ENCODE measurements around the gene DUSP15.
"Not testable (repeated sequence)": the region's sequence is repeated elsewhere in the genome, so short reads cannot be mapped to it uniquely, and the experiment has no call there.

Gene DUSP15

GRCh38 chr20:31821427-31821826, 48.9 kb downstream of the DUSP15 start:
- H3K4me3 ChIP-seq (ENCODE audit: low read depth in 1 of 2, low read length in 2 of 2) = no peak overlapping the region
- peaks cover 3 to 4% of the 10 kb centered on the region in 2 donors for H3K4me1 ChIP-seq (ENCODE audit: control insufficient read depth in 1 of 2, insufficient read depth in 2 of 2, low read length in 2 of 2)
- no peaks in the 10 kb centered on the region for H3K36me3 ChIP-seq (ENCODE audit: control insufficient read depth in 1 of 2, insufficient read depth in 2 of 2, low read length in 2 of 2)
- no peaks in the 10 kb centered on the region for H3K9me3 ChIP-seq (ENCODE audit: control insufficient read depth in 1 of 2, low read length in 2 of 2)
- H3K27ac ChIP-seq (ENCODE audit: low read depth, low read length) = no peak overlapping the region
- H3K9ac ChIP-seq (ENCODE audit: low read depth in 1 of 2, low read length in 2 of 2) = no peak overlapping the region
- H3K27me3 ChIP-seq (ENCODE audit: control insufficient read depth in 1 of 2, insufficient read depth in 2 of 2, low read length in 2 of 2) = no peaks in the 10 kb centered on the region

- H3K4me1 ChIP-seq (ENCODE audit: control insufficient read depth in 1 of 2, insufficient read depth in 2 of 2, low read length in 2 of 2) = peaks cover 3 to 4% of the 10 kb centered on the region in 2 donors
- no peaks in the 10 kb centered on the region for H3K9me3 ChIP-seq (ENCODE audit: control insufficient read depth in 1 of 2, low read length in 2 of 2)
Measured at GRCh38 chr20:31820228-31820627, 50.1 kb downstream of the DUSP15 start.

GRCh38 chr20:31819083-31819784, 51.1 kb downstream of the DUSP15 start, which contains the start of gene MYLK2:
Gene MYLK2, plus strand, starts transcription at chr20:31819356. Its CDS starts 225 bp downstream, at chr20:31819581.
- no peaks in the 10 kb centered on the region for H3K9me3 ChIP-seq (ENCODE audit: control insufficient read depth in 1 of 2, low read length in 2 of 2)
- H3K27me3 ChIP-seq (ENCODE audit: control insufficient read depth in 1 of 2, insufficient read depth in 2 of 2, low read length in 2 of 2) = no peaks in the 10 kb centered on the region
- no peak within 1 kb of the TSS for H3K27ac ChIP-seq (ENCODE audit: low read depth, low read length)
- H3K36me3 ChIP-seq (ENCODE audit: control insufficient read depth in 1 of 2, insufficient read depth in 2 of 2, low read length in 2 of 2) = no peaks in the 10 kb centered on the region
- H3K9ac ChIP-seq (ENCODE audit: low read depth in 1 of 2, low read length in 2 of 2) = no peak within 1 kb of the TSS
- H3K4me1 ChIP-seq (ENCODE audit: control insufficient read depth in 1 of 2, insufficient read depth in 2 of 2, low read length in 2 of 2) = peaks cover 3 to 4% of the 10 kb centered on the region in 2 donors
- no peak within 1 kb of the TSS for H3K4me3 ChIP-seq (ENCODE audit: low read depth in 1 of 2, low read length in 2 of 2)

More at GRCh38 chr20:31820228-31820627, 50.1 kb downstream of the DUSP15 start:
- H3K9ac ChIP-seq (ENCODE audit: low read depth in 1 of 2, low read length in 2 of 2) = no peak overlapping the region
- H3K27me3 ChIP-seq (ENCODE audit: control insufficient read depth in 1 of 2, insufficient read depth in 2 of 2, low read length in 2 of 2) = no peaks in the 10 kb centered on the region
- H3K36me3 ChIP-seq (ENCODE audit: control insufficient read depth in 1 of 2, insufficient read depth in 2 of 2, low read length in 2 of 2) = no peaks in the 10 kb centered on the region
- no peak overlapping the region for H3K4me3 ChIP-seq (ENCODE audit: low read depth in 1 of 2, low read length in 2 of 2)
- H3K27ac ChIP-seq (ENCODE audit: low read depth, low read length) = no peak overlapping the region

- no peak overlapping the region for H3K4me3 ChIP-seq (ENCODE audit: low read depth in 1 of 2, low read length in 2 of 2)
- no peaks in the 10 kb centered on the region for H3K36me3 ChIP-seq (ENCODE audit: control insufficient read depth in 1 of 2, insufficient read depth in 2 of 2, low read length in 2 of 2)
- no peak overlapping the region for H3K9ac ChIP-seq (ENCODE audit: low read depth in 1 of 2, low read length in 2 of 2)
- no peaks in the 10 kb centered on the region for H3K27me3 ChIP-seq (ENCODE audit: control insufficient read depth in 1 of 2, insufficient read depth in 2 of 2, low read length in 2 of 2)
- no peaks in the 10 kb centered on the region for H3K9me3 ChIP-seq (ENCODE audit: control insufficient read depth in 1 of 2, low read length in 2 of 2)
- peaks cover 3 to 4% of the 10 kb centered on the region in 2 donors for H3K4me1 ChIP-seq (ENCODE audit: control insufficient read depth in 1 of 2, insufficient read depth in 2 of 2, low read length in 2 of 2)
- H3K27ac ChIP-seq (ENCODE audit: low read depth, low read length) = no peak overlapping the region
Measured at GRCh38 chr20:31818376-31818908, 51.9 kb downstream of the DUSP15 start.

- Histone ChIP-seq H3K4me1 (ENCODE audit: control insufficient read depth in 1 of 2, insufficient read depth in 2 of 2, low read length in 2 of 2) (no peaks in the 10 kb centered on the region), H3K9ac (ENCODE audit: low read depth in 1 of 2, low read length in 2 of 2) (no peak overlapping the region), H3K9me3 (ENCODE audit: control insufficient read depth in 1 of 2, low read length in 2 of 2) (no peaks in the 10 kb centered on the region), H3K4me3 (ENCODE audit: low read depth in 1 of 2, low read length in 2 of 2) (no peak overlapping the region), H3K36me3 (ENCODE audit: control insufficient read depth in 1 of 2, insufficient read depth in 2 of 2, low read length in 2 of 2) (no peaks in the 10 kb centered on the region), H3K27ac (ENCODE audit: low read depth, low read length) (no peak overlapping the region), H3K27me3 (ENCODE audit: control insufficient read depth in 1 of 2, insufficient read depth in 2 of 2, low read length in 2 of 2) (no peaks in the 10 kb centered on the region)
Measured at GRCh38 chr20:31817461-31817860, 52.9 kb downstream of the DUSP15 start.

GRCh38 chr20:31816221-31816620, 54.1 kb downstream of the DUSP15 start:
- no peaks in the 10 kb centered on the region for H3K9me3 ChIP-seq (ENCODE audit: control insufficient read depth in 1 of 2, low read length in 2 of 2)
- no peak overlapping the region for H3K9ac ChIP-seq (ENCODE audit: low read depth in 1 of 2, low read length in 2 of 2)
- no peaks in the 10 kb centered on the region for H3K4me1 ChIP-seq (ENCODE audit: control insufficient read depth in 1 of 2, insufficient read depth in 2 of 2, low read length in 2 of 2)
- no peaks in the 10 kb centered on the region for H3K27me3 ChIP-seq (ENCODE audit: control insufficient read depth in 1 of 2, insufficient read depth in 2 of 2, low read length in 2 of 2)
- no peaks in the 10 kb centered on the region for H3K36me3 ChIP-seq (ENCODE audit: control insufficient read depth in 1 of 2, insufficient read depth in 2 of 2, low read length in 2 of 2)
- H3K4me3 ChIP-seq (ENCODE audit: low read depth in 1 of 2, low read length in 2 of 2) = no peak overlapping the region
- H3K27ac ChIP-seq (ENCODE audit: low read depth, low read length) = no peak overlapping the region

GRCh38 chr20:31815408-31816188, 54.7 kb downstream of the DUSP15 start:
- Histone ChIP-seq H3K9ac (ENCODE audit: low read depth in 1 of 2, low read length in 2 of 2) (no peak overlapping the region), H3K27me3 (ENCODE audit: control insufficient read depth in 1 of 2, insufficient read depth in 2 of 2, low read length in 2 of 2) (no peaks in the 10 kb centered on the region), H3K36me3 (ENCODE audit: control insufficient read depth in 1 of 2, insufficient read depth in 2 of 2, low read length in 2 of 2) (no peaks in the 10 kb centered on the region), H3K4me3 (ENCODE audit: low read depth in 1 of 2, low read length in 2 of 2) (no peak overlapping the region), H3K27ac (ENCODE audit: low read depth, low read length) (no peak overlapping the region), H3K9me3 (ENCODE audit: control insufficient read depth in 1 of 2, low read length in 2 of 2) (no peaks in the 10 kb centered on the region), H3K4me1 (ENCODE audit: control insufficient read depth in 1 of 2, insufficient read depth in 2 of 2, low read length in 2 of 2) (no peaks in the 10 kb centered on the region)

GRCh38 chr20:31814142-31814541, 56.2 kb downstream of the DUSP15 start:
- H3K9ac ChIP-seq (ENCODE audit: low read depth in 1 of 2, low read length in 2 of 2); H3K27me3 ChIP-seq (ENCODE audit: control insufficient read depth in 1 of 2, insufficient read depth in 2 of 2, low read length in 2 of 2); H3K4me3 ChIP-seq (ENCODE audit: low read depth in 1 of 2, low read length in 2 of 2); H3K27ac ChIP-seq (ENCODE audit: low read depth, low read length); H3K36me3 ChIP-seq (ENCODE audit: control insufficient read depth in 1 of 2, insufficient read depth in 2 of 2, low read length in 2 of 2); H3K4me1 ChIP-seq (ENCODE audit: control insufficient read depth in 1 of 2, insufficient read depth in 2 of 2, low read length in 2 of 2); H3K9me3 ChIP-seq (ENCODE audit: control insufficient read depth in 1 of 2, low read length in 2 of 2): not testable (repeated sequence)

- Histone ChIP-seq H3K27me3 (ENCODE audit: control insufficient read depth in 1 of 2, insufficient read depth in 2 of 2, low read length in 2 of 2) (no peaks in the 10 kb centered on the region), H3K27ac (ENCODE audit: low read depth, low read length) (no peak overlapping the region), H3K4me1 (ENCODE audit: control insufficient read depth in 1 of 2, insufficient read depth in 2 of 2, low read length in 2 of 2) (no peaks in the 10 kb centered on the region), H3K9ac (ENCODE audit: low read depth in 1 of 2, low read length in 2 of 2) (no peak overlapping the region), H3K4me3 (ENCODE audit: low read depth in 1 of 2, low read length in 2 of 2) (no peak overlapping the region), H3K36me3 (ENCODE audit: control insufficient read depth in 1 of 2, insufficient read depth in 2 of 2, low read length in 2 of 2) (no peaks in the 10 kb centered on the region), H3K9me3 (ENCODE audit: control insufficient read depth in 1 of 2, low read length in 2 of 2) (no peaks in the 10 kb centered on the region)
Measured at GRCh38 chr20:31813611-31814010, 56.7 kb downstream of the DUSP15 start.
